Hematopoietic multipotent progenitor cell treated with erythropoietin and hydrocortisone succinate and interleukin-3 and kit ligand, for 4 days (in vitro differentiated cells): ENCODE data around the gene PHF20.
"Not testable (repeated sequence)": the region's sequence is repeated elsewhere in the genome, so short reads cannot be mapped to it uniquely, and the experiment has no call there.

Source experiments
- DNase-seq: peaks from one replicate; pipeline ENCODE4 v3.0.0-alpha.2; 2015

PHF20 gene

DNA sequence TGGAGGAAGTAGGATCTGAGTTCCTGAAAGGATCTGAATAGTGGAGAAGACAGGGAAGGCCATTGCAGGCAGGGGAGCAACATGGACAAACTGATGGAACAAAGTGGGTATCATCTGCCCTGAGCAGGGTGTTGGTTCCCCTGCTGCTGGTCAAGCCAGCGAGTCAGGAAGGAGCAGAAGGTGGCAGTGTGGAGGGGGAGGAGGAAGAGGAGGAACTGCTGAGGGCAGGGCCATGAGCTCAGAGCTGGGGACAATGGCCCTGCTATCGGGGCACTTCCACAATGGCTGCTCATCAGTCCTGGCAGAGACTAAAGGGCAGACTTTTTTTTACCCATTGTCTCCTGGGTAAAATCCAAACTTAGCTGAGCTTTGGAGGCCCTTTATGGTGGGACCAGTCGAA lies 210.2 kb downstream of the PHF20 start:
- DNase-seq = peak; percentile 12

DNA sequence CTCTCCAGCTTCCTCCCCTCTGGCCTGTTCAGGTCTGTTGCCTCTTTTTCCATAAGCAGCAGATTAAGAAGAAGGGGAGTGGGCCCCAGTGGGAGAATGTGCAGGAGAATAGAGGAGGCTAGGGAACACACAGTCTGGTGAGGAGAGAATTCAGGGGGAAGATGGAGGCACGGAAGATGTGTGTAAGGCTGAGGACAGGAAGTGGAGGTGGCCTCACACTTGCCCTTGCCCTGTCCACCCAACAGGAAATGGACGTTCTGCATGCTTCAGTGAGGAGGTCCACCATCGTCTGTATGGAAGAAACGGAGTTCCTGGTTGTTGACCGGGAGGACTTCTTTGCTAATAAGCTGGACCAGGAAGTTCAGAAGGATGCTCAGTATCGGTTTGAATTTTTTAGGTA lies 212.6 kb downstream of the PHF20 start:
- DNase-seq = no peak

DNA sequence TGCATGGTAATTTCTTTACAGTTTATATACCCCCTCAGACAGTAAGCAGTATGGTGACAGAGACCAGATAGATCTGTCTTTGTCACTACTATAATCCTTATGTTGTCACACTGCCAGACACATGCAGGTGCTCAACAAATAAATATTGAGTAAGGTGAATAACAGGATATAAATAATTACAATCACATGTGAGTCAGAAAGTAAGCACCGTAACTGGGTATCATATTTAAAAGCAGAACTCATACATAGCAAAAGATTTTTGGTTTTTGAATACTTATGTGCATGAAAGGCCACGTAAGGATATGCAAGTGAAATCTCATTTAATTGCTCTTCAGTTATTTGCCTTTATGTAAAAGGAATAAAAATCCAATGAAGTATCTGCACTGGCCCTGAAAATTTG lies 214.0 kb downstream of the PHF20 start:
- no peak for DNase-seq

DNA sequence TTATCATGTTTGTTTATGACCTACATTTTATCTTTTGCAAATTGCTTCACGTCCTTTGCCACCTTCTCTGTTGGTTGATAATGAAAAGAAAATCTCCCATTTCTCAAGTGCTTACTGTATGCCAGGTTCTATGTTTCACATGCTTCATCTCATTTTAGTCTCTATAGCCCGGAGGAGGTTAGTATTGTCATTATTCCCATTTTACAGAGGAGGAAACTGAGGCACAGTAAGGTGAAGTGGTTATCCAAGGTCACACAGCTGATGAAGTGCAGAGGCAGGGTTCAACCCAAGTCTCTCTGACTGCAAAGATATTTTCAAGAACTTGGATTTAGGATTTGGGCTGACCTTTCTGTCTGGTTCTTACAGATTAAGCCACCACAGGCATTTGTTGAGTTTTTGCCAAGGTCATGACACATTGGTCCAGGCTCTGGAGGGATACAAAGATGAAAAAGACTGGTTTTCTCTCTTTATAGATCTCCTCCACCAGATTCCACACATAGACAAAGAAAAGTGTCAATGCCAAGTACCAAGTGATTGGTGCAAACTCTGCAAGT lies 217.2 kb downstream of the PHF20 start:
- DNase-seq = no peak

DNA sequence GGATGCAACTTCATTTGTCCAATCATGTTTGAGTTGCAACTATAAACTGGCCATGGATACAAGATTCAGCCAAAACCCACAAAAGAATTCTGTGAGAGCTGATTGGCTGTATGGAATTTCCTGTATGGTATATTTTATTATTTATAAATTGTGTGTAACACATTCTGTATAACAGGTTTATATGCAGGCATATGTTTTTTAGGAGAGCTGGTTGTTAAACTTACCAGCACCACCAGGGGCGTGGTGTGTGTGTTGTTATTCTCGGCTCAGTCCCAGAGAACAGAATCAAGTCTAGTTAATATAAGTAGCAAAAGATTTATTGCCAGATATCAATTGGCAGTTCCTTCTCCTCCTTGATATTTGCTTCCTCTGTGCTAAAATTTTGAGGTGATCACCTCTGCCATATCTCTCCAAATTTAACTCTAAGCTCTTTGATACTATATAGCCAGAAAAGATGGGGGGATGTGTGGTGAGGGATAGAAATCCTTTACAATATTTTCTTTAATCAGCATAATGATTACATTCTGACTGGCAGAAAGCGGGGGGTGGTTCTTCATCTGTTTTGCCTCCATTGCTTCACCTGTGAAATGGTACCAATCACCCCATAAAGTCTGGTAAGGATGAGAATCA lies 219.4 kb downstream of the PHF20 start:
- DNase-seq = peak; percentile 66

DNA sequence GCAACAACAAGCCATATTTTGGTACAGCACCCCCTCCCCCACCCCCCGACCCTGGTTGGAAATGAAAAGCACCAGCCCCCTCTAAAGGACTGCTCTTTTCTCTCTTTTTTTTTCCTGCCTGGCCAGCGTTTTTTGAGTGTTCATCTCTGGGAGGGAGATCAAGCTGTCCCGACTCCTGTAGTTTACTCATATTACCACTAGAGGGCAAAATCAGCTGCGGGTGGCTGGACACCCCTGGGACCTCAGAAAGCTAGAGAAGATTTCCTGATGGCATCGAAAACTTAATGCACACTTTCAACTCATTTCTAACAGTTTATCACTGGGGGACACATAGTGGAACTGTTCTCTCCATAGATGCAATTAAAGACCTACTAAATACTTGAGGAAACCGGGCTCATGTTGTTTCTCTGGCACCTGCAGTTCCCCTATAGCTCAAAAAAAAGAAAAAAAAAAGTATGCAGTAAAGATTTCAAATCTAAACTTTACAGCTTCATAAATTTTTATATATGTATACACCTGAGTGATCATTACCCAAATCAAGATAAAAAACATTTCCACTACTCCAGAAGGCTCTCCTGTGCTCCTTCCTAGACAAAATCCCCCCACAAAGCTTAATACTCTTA lies 221.0 kb downstream of the PHF20 start:
- DNase-seq = peak; percentile 85

DNA sequence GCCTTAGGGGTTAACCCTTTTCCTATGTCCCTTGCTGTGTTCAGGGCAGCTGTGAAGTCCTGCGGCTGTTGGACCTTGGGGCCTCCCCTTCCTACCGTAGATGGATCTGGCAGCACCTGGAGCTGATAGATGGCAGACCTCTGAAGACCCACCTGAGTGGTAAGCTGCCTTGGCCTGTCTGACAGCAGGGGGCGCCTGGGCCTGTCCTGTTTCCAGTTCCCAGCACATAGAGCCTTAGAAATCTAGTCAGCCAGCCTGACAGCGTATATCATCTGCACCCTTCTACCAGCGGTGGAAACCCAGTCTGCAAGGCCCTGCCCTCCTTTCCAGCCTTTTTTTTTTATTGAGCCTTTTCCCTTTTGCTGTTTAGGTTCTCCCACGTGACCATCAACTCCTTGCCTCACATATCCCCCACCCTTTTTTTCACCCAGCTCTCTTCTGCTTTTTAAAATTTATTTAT lies 223.2 kb downstream of the PHF20 start:
- peak; percentile 88 for DNase-seq

DNA sequence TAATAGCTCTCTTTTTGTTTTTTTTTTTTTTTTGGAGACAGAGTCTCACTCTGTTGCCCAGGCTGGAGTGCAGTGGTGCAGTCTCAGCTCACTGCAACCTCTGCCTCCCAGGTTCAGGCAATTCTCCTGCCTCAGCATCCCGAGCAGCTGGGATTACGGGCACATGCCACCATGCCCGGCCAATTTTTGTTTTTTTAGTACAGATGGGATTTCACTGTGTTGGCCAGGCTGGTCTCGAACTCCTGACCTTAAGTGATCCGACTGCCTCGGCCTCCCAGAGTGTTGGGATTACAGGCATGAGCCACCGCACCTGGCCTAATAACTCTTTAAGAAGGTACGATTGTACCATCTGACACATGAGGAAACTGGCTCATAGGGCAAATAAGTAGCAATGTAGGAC lies 224.7 kb downstream of the PHF20 start:
- DNase-seq = not testable (repeated sequence)
